ENCODE data around the gene C3AR1. TPM values are rescaled to one million over a fixed set of nuclear protein-coding genes. Genes with fewer than 3 reads are reported as not detected.
"Not testable (repeated sequence)": the region's sequence is repeated elsewhere in the genome, so short reads cannot be mapped to it uniquely, and the experiment has no call there.

C3AR1 gene
- total and polyA plus RNA-seq, 9 donors, result 3.7 to 6.5 (median 4.8) TPM

DNA sequence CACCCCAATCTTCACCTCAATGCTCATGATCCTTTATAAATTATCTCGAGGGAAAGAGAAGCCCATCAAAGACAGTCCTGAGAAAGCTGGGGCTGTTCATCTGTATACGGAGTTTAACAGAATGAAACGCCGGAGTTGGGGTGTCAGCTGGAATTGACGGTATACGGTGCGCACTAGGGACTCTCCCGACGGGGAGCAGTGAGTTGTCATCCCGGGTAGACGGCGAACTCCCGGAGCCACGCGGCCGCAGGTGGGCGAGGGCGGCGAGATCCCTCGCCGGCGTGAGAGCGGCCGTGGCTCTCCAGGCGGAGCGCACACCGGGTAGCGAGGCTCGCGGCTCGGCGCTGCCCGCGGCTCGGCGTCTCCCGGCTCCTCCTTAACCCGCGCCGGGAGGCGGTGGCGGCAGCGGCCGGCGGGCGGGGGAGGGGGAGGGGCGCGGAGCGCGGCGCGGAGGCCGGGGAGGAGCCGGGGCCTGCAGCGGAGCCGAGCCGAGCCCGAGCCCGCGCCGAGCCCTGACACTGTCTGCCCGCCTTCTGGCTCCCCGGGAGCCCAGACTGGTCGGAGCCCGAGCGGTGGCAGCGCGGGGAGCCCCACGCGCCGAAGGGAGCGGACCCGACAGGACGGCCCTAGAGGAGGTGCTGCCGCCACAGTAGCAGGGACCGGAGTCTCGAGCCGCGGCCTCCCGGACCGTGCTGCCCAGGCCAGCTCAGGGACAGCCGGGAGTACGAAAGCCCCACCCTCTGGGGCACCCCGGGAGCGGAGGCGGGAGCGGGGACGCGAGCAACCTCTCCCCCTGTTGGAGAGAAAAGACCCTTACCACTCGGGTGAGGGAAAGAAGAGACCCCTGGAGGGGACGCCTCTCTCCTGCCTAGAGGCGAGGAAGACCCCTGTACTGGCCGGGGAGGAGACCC is 33.7 kb downstream of the C3AR1 start, which contains the start of gene FOXJ2:
Gene FOXJ2 (plus strand): TSS at position 475 of the 911 bp plus-strand sequence. CDS start 7,117 bp downstream, outside the sequence.
- Histone ChIP-seq H3K36me3 (ENCODE audit: control insufficient read depth, insufficient read depth, low read length) (peaks cover 5% of the 10 kb centered on the region), H3K4me1 (ENCODE audit: control insufficient read depth, insufficient read depth, low read length) (peaks cover 37% of the 10 kb centered on the region), H3K27ac (ENCODE audit: low read length) (peak within 1 kb of the TSS; percentile 96), H3K4me3 (ENCODE audit: low read length) (peak within 1 kb of the TSS; percentile 93), H3K27me3 (ENCODE audit: control insufficient read depth, insufficient read depth, low read length) (no peaks in the 10 kb centered on the region), H3K9me3 (replicated peaks; ENCODE audit: control insufficient read depth, low read depth, low read length) (no peaks in the 10 kb centered on the region)
- under 1% methylated on average over 74 of the region's 93 CpGs for WGBS (ENCODE audit: insufficient coverage)
- peak; percentile 93 for DNase-seq

DNA sequence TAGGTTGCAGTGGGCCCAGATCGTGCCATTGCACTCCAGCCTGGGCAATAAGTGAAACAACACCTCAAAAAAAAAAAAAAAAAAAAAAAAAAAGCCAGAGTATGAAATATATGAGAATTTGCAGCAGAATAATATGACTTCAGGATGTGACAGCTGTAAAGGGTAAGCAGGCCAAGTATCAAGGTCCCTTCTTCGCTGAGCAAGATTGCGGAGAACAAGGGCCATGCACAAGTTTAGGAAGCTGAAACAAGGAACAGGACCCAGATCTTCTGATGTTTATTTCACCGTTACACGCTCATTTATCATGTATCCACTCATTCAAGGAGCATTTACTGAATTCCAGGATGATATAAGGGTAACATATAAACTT is 34.3 kb downstream of the C3AR1 start:
- H3K27ac ChIP-seq (ENCODE audit: low read length), result peak overlapping the region; percentile 84
- H3K4me3 ChIP-seq (ENCODE audit: low read length), result peak overlapping the region; percentile 54
- peaks cover 33% of the 10 kb centered on the region for H3K4me1 ChIP-seq (ENCODE audit: control insufficient read depth, insufficient read depth, low read length)
- peak; percentile 41 for DNase-seq
- H3K27me3 ChIP-seq (ENCODE audit: control insufficient read depth, insufficient read depth, low read length), result no peaks in the 10 kb centered on the region
- no peaks in the 10 kb centered on the region for H3K9me3 ChIP-seq (replicated peaks; ENCODE audit: control insufficient read depth, low read depth, low read length)
- WGBS (ENCODE audit: insufficient coverage), result 25% methylated on average over 2 of the region's 5 CpGs
- H3K36me3 ChIP-seq (ENCODE audit: control insufficient read depth, insufficient read depth, low read length), result peaks cover 5% of the 10 kb centered on the region

DNA sequence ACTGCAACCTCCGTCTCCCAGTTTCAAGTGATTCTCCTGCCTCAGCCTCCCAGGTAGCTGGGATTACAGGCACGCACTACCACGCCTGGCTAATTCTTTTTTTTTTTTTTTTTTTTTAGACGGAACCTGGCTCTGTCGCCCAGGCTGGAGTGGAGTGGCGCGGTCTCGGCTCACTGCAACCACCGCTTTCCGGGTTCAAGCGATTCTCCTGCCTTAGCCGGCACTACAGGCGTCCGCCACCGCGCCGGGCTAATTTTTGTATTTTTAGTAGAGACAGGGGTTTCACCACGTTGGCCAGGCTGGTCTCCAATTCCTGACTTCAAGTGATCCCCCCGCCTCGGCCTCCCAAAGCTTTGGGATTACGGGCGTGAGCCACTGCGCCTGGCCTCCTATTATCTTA is 35.1 kb downstream of the C3AR1 start:
- H3K27ac ChIP-seq (ENCODE audit: low read length); H3K4me3 ChIP-seq (ENCODE audit: low read length); H3K27me3 ChIP-seq (ENCODE audit: control insufficient read depth, insufficient read depth, low read length); H3K9me3 ChIP-seq (replicated peaks; ENCODE audit: control insufficient read depth, low read depth, low read length); DNase-seq; H3K36me3 ChIP-seq (ENCODE audit: control insufficient read depth, insufficient read depth, low read length): not testable (repeated sequence)
- WGBS (ENCODE audit: insufficient coverage), result 95% methylated on average over 13 of the region's 23 CpGs
- H3K4me1 ChIP-seq (ENCODE audit: control insufficient read depth, insufficient read depth, low read length), result peaks cover 26% of the 10 kb centered on the region

DNA sequence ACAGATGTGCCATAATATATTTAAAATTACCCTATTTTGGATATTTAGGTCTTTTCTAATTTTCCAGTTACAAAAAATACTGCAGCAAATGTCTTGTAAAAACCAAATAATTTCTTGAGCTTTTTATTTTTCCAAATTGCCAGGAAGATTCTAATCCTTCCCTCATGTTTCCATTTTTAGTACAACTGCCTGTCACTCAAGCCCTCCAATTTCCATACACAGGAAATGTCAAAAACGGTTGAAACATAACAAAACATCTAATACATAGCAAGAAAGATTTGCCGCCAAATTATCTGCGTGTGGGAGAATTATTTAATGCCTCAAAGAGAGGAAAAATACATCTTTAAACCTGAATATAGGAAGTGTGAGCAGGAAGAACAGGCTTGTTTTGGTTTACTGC is 36.0 kb downstream of the C3AR1 start:
- no peaks in the 10 kb centered on the region for H3K9me3 ChIP-seq (replicated peaks; ENCODE audit: control insufficient read depth, low read depth, low read length)
- H3K36me3 ChIP-seq (ENCODE audit: control insufficient read depth, insufficient read depth, low read length), result peaks cover 4% of the 10 kb centered on the region
- peaks cover 22% of the 10 kb centered on the region for H3K4me1 ChIP-seq (ENCODE audit: control insufficient read depth, insufficient read depth, low read length)
- no peak overlapping the region for H3K27ac ChIP-seq (ENCODE audit: low read length)
- no peak overlapping the region for H3K4me3 ChIP-seq (ENCODE audit: low read length)
- H3K27me3 ChIP-seq (ENCODE audit: control insufficient read depth, insufficient read depth, low read length), result no peaks in the 10 kb centered on the region
- WGBS (ENCODE audit: insufficient coverage), result no CpG with 5 or more reads among the region's 3 CpGs
- DNase-seq, result no peak

DNA sequence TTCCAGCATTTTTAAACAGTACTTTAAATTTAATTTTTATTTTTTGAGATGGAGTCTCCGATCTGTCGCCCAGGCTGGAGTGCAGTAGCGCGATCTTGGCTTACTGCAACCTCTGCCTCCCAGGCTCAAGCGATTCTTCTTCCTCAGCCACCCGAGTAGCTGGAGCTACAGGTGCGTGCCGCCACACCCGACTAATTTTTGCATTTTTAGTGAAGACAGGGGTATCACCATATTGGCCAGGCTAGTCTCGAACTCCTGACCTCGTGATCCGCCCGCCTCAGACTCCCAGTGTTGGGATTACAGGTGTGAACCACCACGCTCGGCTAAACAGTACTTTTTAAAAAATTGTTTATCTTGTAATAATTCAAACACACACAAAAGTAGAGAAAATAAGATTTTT is 37.9 kb downstream of the C3AR1 start:
- H3K9me3 ChIP-seq (replicated peaks; ENCODE audit: control insufficient read depth, low read depth, low read length), result no peaks in the 10 kb centered on the region
- 84% methylated on average over 8 of the region's 15 CpGs for WGBS (ENCODE audit: insufficient coverage)
- H3K27ac ChIP-seq (ENCODE audit: low read length), result no peak overlapping the region
- no peaks in the 10 kb centered on the region for H3K27me3 ChIP-seq (ENCODE audit: control insufficient read depth, insufficient read depth, low read length)
- H3K4me3 ChIP-seq (ENCODE audit: low read length), result no peak overlapping the region
- peaks cover 5% of the 10 kb centered on the region for H3K4me1 ChIP-seq (ENCODE audit: control insufficient read depth, insufficient read depth, low read length)
- DNase-seq, result no peak
- H3K36me3 ChIP-seq (ENCODE audit: control insufficient read depth, insufficient read depth, low read length), result no peaks in the 10 kb centered on the region

DNA sequence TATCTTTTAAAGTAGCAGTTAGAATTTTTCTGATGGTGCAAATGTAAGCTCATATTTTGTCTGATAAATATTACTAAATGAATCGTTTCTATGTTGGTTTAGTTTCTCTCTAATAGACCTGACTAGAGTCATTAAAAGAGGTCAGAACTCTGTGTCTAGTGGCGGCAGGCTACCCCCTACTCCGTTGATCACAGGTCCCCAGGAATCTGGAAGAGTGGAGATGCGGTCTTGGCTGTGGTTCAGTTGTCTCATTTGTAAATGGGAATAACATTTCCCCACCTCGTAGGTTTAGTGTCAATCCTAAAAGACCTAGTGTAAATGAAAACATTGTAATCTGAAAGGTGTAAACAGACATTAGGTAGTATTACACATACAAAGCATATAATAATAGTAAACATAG is 38.3 kb downstream of the C3AR1 start:
- Histone ChIP-seq H3K36me3 (ENCODE audit: control insufficient read depth, insufficient read depth, low read length) (no peaks in the 10 kb centered on the region), H3K27ac (ENCODE audit: low read length) (no peak overlapping the region), H3K4me3 (ENCODE audit: low read length) (no peak overlapping the region), H3K9me3 (replicated peaks; ENCODE audit: control insufficient read depth, low read depth, low read length) (no peaks in the 10 kb centered on the region), H3K4me1 (ENCODE audit: control insufficient read depth, insufficient read depth, low read length) (peaks cover 4% of the 10 kb centered on the region), H3K27me3 (ENCODE audit: control insufficient read depth, insufficient read depth, low read length) (no peaks in the 10 kb centered on the region)
- no CpG with 5 or more reads among the region's 5 CpGs for WGBS (ENCODE audit: insufficient coverage)
- DNase-seq, result no peak

DNA sequence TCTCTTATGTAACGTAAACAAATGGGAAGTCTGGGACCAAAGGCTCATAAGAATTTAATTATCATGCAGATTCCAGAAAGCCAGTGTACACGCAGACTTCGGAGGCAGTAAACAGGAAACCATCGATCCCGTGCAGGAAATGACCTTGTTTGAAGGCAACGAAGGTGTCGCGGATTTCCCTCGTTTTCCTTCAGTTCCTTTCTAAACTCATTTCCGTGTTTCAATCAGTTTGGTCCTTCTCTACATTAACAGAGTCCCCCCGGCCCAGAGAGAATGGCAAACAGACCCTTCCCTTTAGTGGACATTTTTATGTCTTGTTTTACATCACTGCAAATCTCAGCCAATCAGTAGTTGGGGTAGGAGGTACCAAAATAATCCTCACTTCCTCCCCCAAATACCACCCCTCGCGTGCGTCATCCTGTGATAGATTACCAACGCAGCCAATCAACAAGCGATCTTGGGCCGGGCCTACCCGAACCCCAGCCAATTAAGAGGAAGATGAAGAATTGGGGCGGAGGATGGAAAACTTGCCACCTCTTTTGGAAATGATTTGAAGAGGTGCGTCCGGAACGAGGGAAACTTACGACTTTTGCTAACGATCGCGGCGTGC is 39.8 kb downstream of the C3AR1 start:
- 0% methylated on average over 23 of the region's 27 CpGs for WGBS (ENCODE audit: insufficient coverage)
- Histone ChIP-seq H3K27ac (ENCODE audit: low read length) (peak overlapping the region; percentile 100), H3K36me3 (ENCODE audit: control insufficient read depth, insufficient read depth, low read length) (no peaks in the 10 kb centered on the region), H3K4me3 (ENCODE audit: low read length) (peak overlapping the region; percentile 87), H3K27me3 (ENCODE audit: control insufficient read depth, insufficient read depth, low read length) (peaks cover 3% of the 10 kb centered on the region), H3K4me1 (ENCODE audit: control insufficient read depth, insufficient read depth, low read length) (peaks cover 2% of the 10 kb centered on the region), H3K9me3 (replicated peaks; ENCODE audit: control insufficient read depth, low read depth, low read length) (no peaks in the 10 kb centered on the region)
- peak; percentile 100 for DNase-seq

DNA sequence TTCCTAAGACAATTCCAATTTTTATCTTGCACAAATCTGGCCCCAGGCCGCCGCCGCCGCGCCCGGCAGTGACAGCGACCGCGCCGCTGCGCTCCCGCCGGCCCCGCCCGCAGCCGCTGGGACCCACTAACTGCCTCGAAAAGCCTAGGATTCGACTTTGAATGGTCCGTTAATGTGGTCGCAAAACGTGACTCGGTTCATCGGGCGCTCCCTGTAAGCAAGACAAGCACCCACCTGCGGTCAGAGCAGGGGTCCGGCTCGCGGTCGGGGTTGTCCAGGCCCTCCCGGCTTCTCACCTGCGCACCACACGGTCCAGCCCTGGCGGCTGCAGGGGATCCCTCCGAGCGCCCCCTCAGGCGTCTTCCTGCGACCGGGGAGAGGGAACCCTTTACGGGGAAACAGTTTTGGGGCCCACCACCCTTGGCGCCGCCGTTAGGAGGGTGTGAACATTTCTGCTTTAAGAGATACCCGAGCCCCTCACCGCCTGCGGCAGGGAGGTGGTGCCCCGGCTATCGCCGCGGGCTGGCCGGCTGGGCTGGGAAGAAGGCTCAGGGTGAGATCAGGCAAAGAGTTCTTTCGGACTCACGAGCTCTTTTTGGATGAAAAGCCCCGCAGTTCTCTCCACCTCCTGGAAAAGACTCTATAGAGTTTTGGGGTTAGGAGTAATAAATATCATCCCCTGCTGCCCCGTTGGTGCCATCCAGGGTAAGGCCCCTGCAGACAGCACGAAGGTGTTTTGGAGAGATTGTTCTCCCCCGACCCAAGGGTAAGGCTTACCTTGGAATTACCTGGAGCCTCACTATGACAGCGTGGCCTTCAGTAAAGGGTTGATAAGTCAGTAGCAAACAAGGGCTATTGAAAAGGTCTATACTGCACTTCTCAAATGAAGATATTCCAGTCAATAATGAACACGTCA is 47.2 kb downstream of the C3AR1 start:
- Histone ChIP-seq H3K27me3 (ENCODE audit: control insufficient read depth, insufficient read depth, low read length) (peaks cover 31% of the 10 kb centered on the region), H3K4me3 (ENCODE audit: low read length) (peak overlapping the region; percentile 26), H3K36me3 (ENCODE audit: control insufficient read depth, insufficient read depth, low read length) (no peaks in the 10 kb centered on the region), H3K27ac (ENCODE audit: low read length) (no peak overlapping the region), H3K4me1 (ENCODE audit: control insufficient read depth, insufficient read depth, low read length) (peaks cover 6% of the 10 kb centered on the region), H3K9me3 (replicated peaks; ENCODE audit: control insufficient read depth, low read depth, low read length) (no peaks in the 10 kb centered on the region)
- under 1% methylated on average over 37 of the region's 58 CpGs for WGBS (ENCODE audit: insufficient coverage)
- DNase-seq, result no peak

DNA sequence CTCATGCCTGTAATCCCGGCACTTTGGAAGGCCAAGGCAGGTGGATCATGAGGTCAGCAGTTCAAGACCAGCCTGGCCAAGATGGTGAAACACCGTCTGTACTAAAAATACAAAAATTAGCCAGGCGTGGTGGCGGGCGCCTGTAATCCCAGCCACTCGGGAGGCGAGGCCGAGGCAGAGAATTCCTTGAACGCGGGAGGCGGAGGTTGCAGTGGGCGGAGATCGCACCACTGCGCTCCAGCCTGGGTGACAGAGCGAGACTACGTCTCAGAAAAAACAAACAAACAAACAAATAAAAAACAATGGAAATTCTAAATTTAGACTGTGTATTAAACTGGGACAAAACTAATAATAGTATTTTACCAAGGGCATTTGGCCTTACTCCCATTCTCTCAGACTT is 47.9 kb downstream of the C3AR1 start:
- H3K27me3 ChIP-seq (ENCODE audit: control insufficient read depth, insufficient read depth, low read length), result peaks cover 32% of the 10 kb centered on the region
- H3K27ac ChIP-seq (ENCODE audit: low read length); H3K4me3 ChIP-seq (ENCODE audit: low read length); H3K36me3 ChIP-seq (ENCODE audit: control insufficient read depth, insufficient read depth, low read length); H3K9me3 ChIP-seq (replicated peaks; ENCODE audit: control insufficient read depth, low read depth, low read length); DNase-seq; H3K4me1 ChIP-seq (ENCODE audit: control insufficient read depth, insufficient read depth, low read length): not testable (repeated sequence)
- WGBS (ENCODE audit: insufficient coverage), result 53% methylated on average over 9 of the region's 16 CpGs

DNA sequence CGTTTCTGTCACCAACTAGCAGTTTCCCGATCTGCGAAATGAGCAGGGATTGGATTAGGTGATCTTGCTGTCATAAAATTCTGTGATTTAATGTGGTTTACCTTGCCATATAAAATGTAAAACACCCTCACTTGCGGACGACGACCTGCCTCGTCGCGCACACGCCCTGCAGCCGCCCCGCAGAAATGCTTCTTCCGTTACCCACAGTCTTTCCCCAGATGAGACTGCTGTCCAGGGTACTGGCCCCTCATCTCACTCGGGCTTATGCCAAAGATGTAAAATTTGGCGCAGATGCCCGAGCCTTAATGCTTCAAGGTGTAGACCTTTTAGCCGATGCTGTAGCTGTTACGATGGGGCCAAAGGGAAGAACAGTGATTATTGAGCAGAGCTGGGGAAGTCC is 51.3 kb downstream of the C3AR1 start:
- 50% methylated on average over 14 of the region's 18 CpGs for whole genome bisulfite sequencing (ENCODE audit: insufficient coverage)
- peaks cover 26% of the 10 kb centered on the region for H3K27me3 ChIP-seq (ENCODE audit: control insufficient read depth, insufficient read depth, low read length)
- peaks cover 6% of the 10 kb centered on the region for H3K4me1 ChIP-seq (ENCODE audit: control insufficient read depth, insufficient read depth, low read length)
- no peak overlapping the region for H3K4me3 ChIP-seq (ENCODE audit: low read length)
- H3K9me3 ChIP-seq (replicated peaks; ENCODE audit: control insufficient read depth, low read depth, low read length), result no peaks in the 10 kb centered on the region
- H3K27ac ChIP-seq (ENCODE audit: low read length), result no peak overlapping the region
- no peaks in the 10 kb centered on the region for H3K36me3 ChIP-seq (ENCODE audit: control insufficient read depth, insufficient read depth, low read length)
- no peak for DNase-seq

Data from muscle of leg (tissue), 11 donors.